Loucy (cell line): ENCODE measurements around the gene APOBEC3A.

Experiments used
- H2AFZ ChIP-seq: fragments of 200-600 bp; sonication (generic); 2 replicates; pipeline ENCODE4 v1.6.0; 2016; ENCODE audit warnings: antibody characterized with exemption, mild to moderate bottlenecking, low read length, moderate library complexity
- H3F3A ChIP-seq: fragments of 200-600 bp; 2 replicates; pipeline ENCODE4 v1.6.0; 2016; ENCODE audit warnings: antibody characterized with exemption, low read depth, mild to moderate bottlenecking
- H3K27me3 ChIP-seq: fragments of 200-600 bp; sonication (generic); 2 replicates; pipeline ENCODE4 v1.6.1; 2014; ENCODE audit warnings: low read length, mild to moderate bottlenecking; ENCODE audit not compliant: insufficient read depth, poor library complexity, severe bottlenecking
- H3K36me3 ChIP-seq: fragments of 200-600 bp; sonication (generic); 2 replicates; pipeline ENCODE4 v1.6.1; 2016; ENCODE audit warnings: low read length; ENCODE audit not compliant: insufficient read depth
- H3K4me1 ChIP-seq: fragments of 200-600 bp; sonication (generic); 2 replicates; pipeline ENCODE4 v1.5.1; 2014; ENCODE audit warnings: low read length, mild to moderate bottlenecking; ENCODE audit not compliant: insufficient read depth, poor library complexity, severe bottlenecking
- H3K4me2 ChIP-seq: fragments of 200-600 bp; sonication (generic); 2 replicates; pipeline ENCODE4 v1.6.0; 2014; ENCODE audit warnings: antibody characterized with exemption, low read length, low read depth, mild to moderate bottlenecking; ENCODE audit not compliant: poor library complexity, severe bottlenecking
- H3K4me3 ChIP-seq: fragments of 200-600 bp; sonication (generic); 2 replicates; pipeline ENCODE4 v1.5.1; 2014; ENCODE audit warnings: low read length, mild to moderate bottlenecking, mixed read lengths; ENCODE audit not compliant: poor library complexity, severe bottlenecking
- H3K79me2 ChIP-seq: fragments of 200-600 bp; sonication (generic); 2 replicates; pipeline ENCODE4 v1.6.1; 2014; ENCODE audit warnings: low read length; ENCODE audit not compliant: insufficient read depth
- H3K9ac ChIP-seq: fragments of 200-600 bp; sonication (generic); 2 replicates; pipeline ENCODE4 v1.6.0; 2014; ENCODE audit warnings: mild to moderate bottlenecking, low read depth, low read length, moderate library complexity; ENCODE audit not compliant: poor library complexity, severe bottlenecking
- H3K9me2 ChIP-seq: fragments of 200-600 bp; sonication (generic); replicated peaks from 2 replicates; pipeline ENCODE4 v1.6.1; 2016; ENCODE audit warnings: low read depth, low read length, mixed read lengths
- H3K9me3 ChIP-seq: fragments of 200-600 bp; sonication (generic); 2 replicates; pipeline ENCODE4 v1.6.1; 2014; ENCODE audit warnings: mild to moderate bottlenecking, antibody characterized with exemption, low read length, low read depth; ENCODE audit not compliant: insufficient read depth
- H4K20me1 ChIP-seq: fragments of 200-600 bp; sonication (generic); 2 replicates; pipeline ENCODE4 v1.6.0; 2014; ENCODE audit warnings: antibody characterized with exemption, low read length, mild to moderate bottlenecking; ENCODE audit not compliant: insufficient read depth, poor library complexity, severe bottlenecking
- EZH2phosphoT487 ChIP-seq: fragments of 200-600 bp; IDR thresholded peaks from 2 replicates; pipeline ENCODE4 v1.6.1; 2018; ENCODE audit warnings: antibody characterized with exemption, mild to moderate bottlenecking, moderate library complexity, borderline replicate concordance
- TF ChIP-seq, protein P1 (sequence below): fragments of 200-600 bp; sonication (generic); conservative IDR thresholded peaks from 2 replicates; pipeline ENCODE4 v1.5.1; 2014; ENCODE audit warnings: mild to moderate bottlenecking, antibody characterized with exemption, low read length

Gene APOBEC3A

DNA sequence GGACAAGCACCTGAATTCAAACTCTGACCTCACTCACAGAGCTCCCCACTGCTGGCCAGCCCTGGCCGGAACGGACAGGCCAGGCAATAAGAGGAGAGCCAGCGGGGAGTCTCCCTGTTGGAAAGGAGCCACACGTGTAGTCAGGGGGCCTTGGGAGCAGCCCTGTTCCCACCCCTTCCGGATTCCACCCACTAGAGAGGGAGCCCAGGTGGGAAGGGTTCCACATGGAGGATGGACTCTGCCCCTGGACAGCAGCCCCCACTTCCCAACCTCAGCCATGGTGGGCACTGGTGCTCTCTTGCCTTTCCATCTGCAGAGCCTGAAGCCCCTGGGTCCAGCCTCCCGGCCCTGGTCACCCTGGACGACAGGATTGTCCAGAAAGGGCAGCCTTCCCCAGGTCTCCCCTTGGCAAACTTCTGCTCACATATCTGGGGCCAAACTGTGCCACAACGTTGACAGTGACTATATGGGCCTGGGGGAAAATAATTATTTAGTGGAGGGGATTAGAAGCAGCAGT is 7.5 kb upstream of the APOBEC3A start:
- H3K4me3 ChIP-seq = no peak overlapping the region
- no peaks in the 10 kb centered on the region for H3F3A ChIP-seq
- H3K4me1 ChIP-seq = no peaks in the 10 kb centered on the region
- no peak overlapping the region for H3K9ac ChIP-seq
- no peaks in the 10 kb centered on the region for H3K9me2 ChIP-seq
- H3K27me3 ChIP-seq = no peaks in the 10 kb centered on the region
- no peak overlapping the region for H2AFZ ChIP-seq
- no peaks in the 10 kb centered on the region for H3K9me3 ChIP-seq
- H3K36me3 ChIP-seq = no peaks in the 10 kb centered on the region
- H4K20me1 ChIP-seq = no peaks in the 10 kb centered on the region
- no peak overlapping the region for H3K4me2 ChIP-seq
- no peaks in the 10 kb centered on the region for H3K79me2 ChIP-seq
- TF ChIP-seq EZH2phosphoT487 = no peak
- TF ChIP-seq, protein P1, sequence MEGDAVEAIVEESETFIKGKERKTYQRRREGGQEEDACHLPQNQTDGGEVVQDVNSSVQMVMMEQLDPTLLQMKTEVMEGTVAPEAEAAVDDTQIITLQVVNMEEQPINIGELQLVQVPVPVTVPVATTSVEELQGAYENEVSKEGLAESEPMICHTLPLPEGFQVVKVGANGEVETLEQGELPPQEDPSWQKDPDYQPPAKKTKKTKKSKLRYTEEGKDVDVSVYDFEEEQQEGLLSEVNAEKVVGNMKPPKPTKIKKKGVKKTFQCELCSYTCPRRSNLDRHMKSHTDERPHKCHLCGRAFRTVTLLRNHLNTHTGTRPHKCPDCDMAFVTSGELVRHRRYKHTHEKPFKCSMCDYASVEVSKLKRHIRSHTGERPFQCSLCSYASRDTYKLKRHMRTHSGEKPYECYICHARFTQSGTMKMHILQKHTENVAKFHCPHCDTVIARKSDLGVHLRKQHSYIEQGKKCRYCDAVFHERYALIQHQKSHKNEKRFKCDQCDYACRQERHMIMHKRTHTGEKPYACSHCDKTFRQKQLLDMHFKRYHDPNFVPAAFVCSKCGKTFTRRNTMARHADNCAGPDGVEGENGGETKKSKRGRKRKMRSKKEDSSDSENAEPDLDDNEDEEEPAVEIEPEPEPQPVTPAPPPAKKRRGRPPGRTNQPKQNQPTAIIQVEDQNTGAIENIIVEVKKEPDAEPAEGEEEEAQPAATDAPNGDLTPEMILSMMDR = no peak

DNA sequence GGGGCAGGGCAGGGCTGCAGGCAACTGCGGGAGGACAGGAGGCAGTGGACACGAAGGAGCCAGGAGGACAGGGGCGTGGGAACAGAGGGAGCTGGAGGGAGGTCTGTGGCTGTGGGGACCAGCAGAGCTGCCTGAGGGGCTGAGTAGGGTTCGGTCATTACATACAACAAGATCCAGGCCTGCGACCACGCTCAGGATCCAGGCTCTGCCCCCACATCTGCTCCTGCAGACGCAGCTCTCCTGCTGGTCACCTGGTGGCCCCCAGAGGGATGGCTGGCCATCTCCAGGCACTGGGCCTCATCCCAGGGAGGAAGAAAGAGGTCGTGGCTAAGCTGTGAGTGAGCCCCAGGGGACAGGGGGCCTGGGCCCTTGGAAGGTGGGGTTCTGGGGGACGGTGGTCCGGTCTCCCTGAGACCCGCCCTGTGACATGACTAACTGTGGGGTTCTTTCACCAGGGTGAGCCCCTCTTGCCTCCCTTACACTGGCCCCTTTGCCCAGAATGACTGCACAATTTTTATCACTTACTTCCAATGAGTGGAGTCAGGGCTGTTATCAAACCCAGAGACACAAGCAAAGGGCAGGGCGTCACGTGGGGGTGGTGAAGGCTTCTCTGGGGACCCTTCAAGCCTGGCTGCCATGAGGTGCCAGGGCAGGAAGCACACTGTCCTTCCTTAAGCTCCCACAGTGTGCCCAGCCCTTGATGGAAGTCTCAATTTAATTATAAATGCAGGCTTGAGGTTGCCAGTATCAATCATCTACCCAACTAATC is 6.7 kb upstream of the APOBEC3A start:
- Histone ChIP-seq H4K20me1 (no peaks in the 10 kb centered on the region), H3K9ac (no peak overlapping the region), H3K27me3 (no peaks in the 10 kb centered on the region), H3K9me2 (no peaks in the 10 kb centered on the region), H2AFZ (no peak overlapping the region), H3K79me2 (no peaks in the 10 kb centered on the region), H3K4me3 (no peak overlapping the region), H3K36me3 (no peaks in the 10 kb centered on the region), H3K4me1 (no peaks in the 10 kb centered on the region), H3K9me3 (no peaks in the 10 kb centered on the region), H3F3A (no peaks in the 10 kb centered on the region), H3K4me2 (no peak overlapping the region)
- TF ChIP-seq, protein P1 = no peak
- TF ChIP-seq EZH2phosphoT487 = no peak

DNA sequence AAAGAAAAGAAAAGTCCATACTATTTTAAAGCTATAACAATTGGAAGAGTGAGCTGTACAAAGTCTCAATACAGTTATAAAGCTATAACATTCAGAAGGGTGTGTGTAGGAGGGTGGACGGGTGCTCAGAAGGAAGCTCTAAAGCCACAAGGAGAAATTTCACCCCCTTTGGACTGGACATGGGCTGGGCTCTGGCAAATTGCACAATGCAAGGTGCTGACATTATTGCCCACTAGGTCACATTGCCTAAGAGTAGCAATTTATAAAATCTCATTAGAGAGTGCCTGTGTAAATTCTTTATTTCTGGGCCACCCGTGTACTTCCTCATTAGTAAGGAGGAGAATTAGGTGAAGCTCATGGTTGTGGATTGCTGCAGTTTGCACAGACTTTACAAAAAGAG is 5.7 kb upstream of the APOBEC3A start:
- H3K9ac ChIP-seq = no peak overlapping the region
- no peak overlapping the region for H2AFZ ChIP-seq
- H3K79me2 ChIP-seq = no peaks in the 10 kb centered on the region
- H3F3A ChIP-seq = no peaks in the 10 kb centered on the region
- H3K4me3 ChIP-seq = no peak overlapping the region
- H3K36me3 ChIP-seq = no peaks in the 10 kb centered on the region
- no peaks in the 10 kb centered on the region for H3K27me3 ChIP-seq
- H4K20me1 ChIP-seq = no peaks in the 10 kb centered on the region
- TF ChIP-seq, protein P1 = no peak
- no peak for TF ChIP-seq EZH2phosphoT487
- no peaks in the 10 kb centered on the region for H3K4me1 ChIP-seq
- H3K4me2 ChIP-seq = no peak overlapping the region
- H3K9me3 ChIP-seq = no peaks in the 10 kb centered on the region
- no peaks in the 10 kb centered on the region for H3K9me2 ChIP-seq
